GM18502 (cell line): ENCODE data around the gene TMEM245.
"Not testable (repeated sequence)": the region's sequence is repeated elsewhere in the genome, so short reads cannot be mapped to it uniquely, and the experiment has no call there.

ENCODE experiments used
- ATAC-seq: cut with Tn5 transposase; IDR thresholded peaks from one replicate; pipeline ENCODE4 v1.9.1; 2021; ENCODE audit warnings: mild to moderate bottlenecking; ENCODE audit not compliant: unreplicated experiment, poor library complexity

The TMEM245 gene

GRCh38 chr9:109012009-109012875 lies 107.5 kb downstream of the TMEM245 start:
- peak; percentile 37 for ATAC-seq

DNA sequence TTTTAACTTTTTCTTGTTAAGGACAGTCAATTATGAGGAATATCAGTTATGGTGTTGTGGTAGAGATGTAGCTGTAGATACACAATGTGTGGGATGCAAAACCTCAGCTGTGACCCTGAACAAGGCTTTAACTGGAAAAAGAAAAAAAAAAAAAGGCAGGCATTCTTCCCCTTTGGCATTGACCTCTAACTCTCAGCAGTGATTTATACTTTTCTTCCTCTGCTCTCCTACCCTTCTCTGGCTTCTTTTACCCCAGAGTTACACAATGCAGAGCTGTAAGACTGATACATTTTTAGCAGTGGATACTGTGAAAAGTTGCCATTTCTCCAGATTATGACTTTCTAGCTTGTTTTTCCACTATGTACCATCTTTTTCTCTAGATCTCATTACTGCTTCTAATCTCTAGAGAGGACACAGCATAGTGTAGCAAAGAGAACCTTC lies 108.5 kb downstream of the TMEM245 start:
- ATAC-seq: no peak

DNA sequence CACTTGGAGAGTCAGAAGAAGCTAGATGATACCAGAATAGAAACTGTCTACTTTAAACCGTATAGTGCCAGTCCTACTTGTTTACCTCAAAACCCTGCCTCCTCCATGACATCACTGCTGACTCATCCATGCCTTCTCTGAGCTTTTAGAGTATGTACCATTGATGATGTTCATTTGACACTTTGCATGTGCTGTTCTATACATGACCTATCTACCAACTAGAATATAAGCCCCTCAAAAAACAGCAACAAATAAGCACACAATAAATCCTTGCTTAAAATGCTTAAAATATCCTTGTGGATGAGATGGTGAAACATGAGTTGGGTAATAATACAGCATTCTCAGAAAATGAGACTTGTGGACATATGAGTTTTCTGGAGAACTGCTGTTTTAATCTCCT lies 109.0 kb downstream of the TMEM245 start:
- ATAC-seq: peak; percentile 46

DNA sequence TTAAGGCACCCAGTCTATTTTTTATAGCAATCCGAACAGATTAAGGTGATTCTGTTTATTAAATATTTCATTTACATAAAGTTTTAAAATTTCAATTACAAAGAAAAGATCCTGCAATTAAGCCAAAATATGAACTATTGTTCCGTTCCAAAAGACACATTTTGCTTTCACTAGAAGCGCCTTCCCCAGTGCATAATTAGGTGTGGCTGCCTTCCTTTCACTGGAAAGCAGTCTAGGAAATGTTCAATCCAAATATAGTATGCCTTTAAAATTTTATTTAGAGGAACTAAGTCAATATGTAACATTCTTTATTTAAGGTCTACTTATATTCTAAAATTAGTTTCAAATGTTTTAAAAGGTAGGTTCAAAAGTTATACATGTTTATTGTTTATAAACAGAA lies 114.1 kb downstream of the TMEM245 start:
- no peak for ATAC-seq

DNA sequence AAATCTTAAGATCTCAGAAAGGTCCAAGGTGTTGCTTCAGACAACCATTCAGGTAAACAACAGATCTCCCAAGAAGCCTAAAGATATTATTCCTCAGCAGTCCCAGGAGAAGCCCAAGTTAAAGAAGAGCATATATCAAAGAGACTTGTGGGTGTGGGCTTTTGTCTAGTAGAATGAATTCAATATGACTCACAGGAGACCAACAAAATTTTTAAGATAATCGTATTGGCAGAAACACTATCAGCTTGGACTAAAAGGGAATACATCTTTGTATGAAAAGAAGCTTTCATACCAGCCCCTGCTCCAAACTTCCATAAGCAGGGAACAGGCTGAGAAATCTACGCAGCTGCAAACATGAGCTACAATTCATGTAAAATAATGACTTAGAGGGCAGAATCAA lies 116.6 kb downstream of the TMEM245 start:
- ATAC-seq: no peak

DNA sequence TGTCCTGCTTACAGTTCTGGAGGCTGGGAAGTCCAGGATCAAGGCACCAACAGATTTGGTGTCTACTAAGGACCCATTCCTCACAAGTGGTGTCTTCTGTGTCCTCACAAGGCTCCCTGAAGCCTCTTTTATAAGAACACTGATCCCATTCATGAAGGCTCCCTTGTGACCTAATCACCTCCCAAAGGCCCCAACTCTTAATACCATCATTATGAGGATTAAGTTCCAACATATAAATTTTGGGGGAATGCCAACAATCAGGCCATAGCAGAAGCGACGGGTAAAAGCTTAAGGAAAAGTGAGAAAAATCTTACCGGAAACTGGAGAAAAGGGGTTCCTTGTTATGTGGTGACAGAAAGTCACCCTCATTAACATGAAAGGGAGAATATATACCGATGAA lies 117.6 kb downstream of the TMEM245 start:
- ATAC-seq: no peak

- no peak for ATAC-seq
Observed at GRCh38 chr9:109001275-109001676, 118.5 kb downstream of the TMEM245 start.

- no peak for ATAC-seq
Observed at GRCh38 chr9:108997112-108997511, 122.6 kb downstream of the TMEM245 start.

- ATAC-seq: no peak
Observed at GRCh38 chr9:108996643-108997042, 123.1 kb downstream of the TMEM245 start.

DNA sequence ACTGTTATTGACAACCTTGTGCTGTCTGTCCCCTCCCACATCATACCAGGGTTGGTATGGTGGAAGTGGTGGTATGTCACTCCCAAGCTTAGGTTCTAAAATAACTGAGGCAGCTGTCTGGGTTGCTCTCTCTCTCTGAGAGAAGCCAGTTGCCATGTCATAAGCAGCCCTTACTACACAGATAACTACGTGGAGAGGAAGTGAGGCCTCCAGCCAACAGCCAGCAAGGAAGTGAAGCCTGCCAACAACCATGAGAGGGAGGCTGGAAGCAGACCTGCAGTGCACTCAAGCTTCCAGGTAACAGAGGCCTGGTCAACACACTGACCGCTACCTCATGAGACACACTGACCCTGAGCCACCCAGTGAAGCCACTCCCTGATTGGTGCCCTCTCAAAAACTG lies 125.1 kb downstream of the TMEM245 start:
- ATAC-seq: peak; percentile 94

- no peak for ATAC-seq
Observed at GRCh38 chr9:108991479-108991878, 128.3 kb downstream of the TMEM245 start.

- ATAC-seq: no peak
Observed at GRCh38 chr9:108983885-108984284, 135.9 kb downstream of the TMEM245 start.

GRCh38 chr9:108980893-108981292 lies 138.9 kb downstream of the TMEM245 start:
- ATAC-seq: no peak

- no peak for ATAC-seq
Observed at GRCh38 chr9:108978205-108978604, 141.5 kb downstream of the TMEM245 start.

GRCh38 chr9:108973895-108974294 lies 145.9 kb downstream of the TMEM245 start:
- no peak for ATAC-seq

DNA sequence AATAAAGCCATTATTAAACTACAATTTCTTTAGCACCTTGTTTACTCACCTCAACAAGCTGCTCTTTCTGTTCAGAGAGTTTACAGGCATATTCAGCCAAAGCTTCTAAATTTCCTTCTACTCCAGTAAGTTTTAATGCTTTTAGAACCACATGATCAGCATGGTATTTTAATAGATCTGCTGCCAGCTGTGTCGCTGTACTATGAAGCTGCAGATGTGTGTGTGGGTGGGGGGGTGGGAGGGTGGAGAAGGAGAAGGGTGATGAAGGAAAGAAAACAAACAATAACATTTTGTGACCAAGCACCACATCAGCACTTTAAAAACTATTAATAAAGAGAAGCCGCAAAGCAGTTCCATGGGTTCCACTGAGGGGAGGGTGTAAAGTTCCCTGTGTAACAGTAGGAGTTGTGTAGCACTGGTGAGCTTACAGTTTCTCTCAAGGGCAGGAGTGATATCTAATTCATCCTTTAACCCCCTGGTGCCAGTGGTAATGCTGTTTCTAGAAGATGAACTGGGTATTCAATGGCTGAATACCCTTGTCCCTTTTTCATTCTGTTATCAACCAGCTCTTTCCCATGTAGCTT lies 147.0 kb downstream of the TMEM245 start:
- no peak for ATAC-seq

DNA sequence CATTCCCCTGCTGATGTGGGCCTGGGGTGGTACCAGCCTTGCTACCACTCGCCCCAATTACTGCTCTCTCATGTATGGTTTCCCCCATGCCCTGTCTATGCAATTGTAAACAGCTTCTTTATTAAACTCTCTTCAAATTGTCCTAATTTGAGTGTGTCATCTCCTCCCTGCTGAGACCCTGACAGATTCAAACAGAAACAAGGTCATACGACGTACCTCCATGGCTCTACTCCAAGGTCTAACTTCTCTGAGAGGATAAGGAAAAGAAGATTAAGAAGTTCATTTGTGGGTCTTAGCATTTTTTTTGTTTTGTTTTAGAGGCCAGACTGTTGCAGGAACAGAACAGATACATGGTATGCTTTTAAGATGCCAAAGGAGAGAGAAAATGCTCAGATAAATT lies 147.6 kb downstream of the TMEM245 start:
- ATAC-seq: no peak

GRCh38 chr9:108971392-108971791 lies 148.4 kb downstream of the TMEM245 start:
- not testable (repeated sequence) for ATAC-seq

DNA sequence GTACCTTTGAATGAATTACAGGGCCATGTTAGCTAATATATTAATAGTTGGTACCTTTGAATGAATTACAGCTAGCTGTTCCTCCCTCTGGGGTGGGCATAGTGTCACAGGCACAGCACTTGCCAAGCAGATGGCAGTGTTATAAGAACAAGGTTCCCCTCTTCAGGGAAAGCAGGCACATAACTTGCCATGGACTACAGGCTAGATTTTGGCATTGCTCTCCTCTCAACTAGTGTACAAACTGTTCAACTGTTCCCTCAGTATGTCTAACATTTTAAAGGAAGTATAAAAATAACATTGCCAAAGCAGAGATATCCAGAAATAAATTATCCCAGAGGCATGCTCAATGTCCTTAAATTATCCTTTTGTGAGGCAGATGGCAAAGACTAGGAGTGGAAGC lies 151.8 kb downstream of the TMEM245 start:
- no peak for ATAC-seq
